Measurements from ENCODE around the gene LRRC10B.

GRCh38 chr11:61526956-61527731, 18.6 kb downstream of the LRRC10B start:
- TF ChIP-seq POLR2AphosphoS5 (IDR thresholded peaks at IDR 0.05; ENCODE audit: low read depth) = no peak
- no peak for TF ChIP-seq CTCF (IDR thresholded peaks at IDR 0.05; ENCODE audit: insufficient read depth, low read length)
- no peak for TF ChIP-seq REST (IDR thresholded peaks at IDR 0.05; ENCODE audit: insufficient replicate concordance, low read depth)
